Left lobe of liver (tissue), 2 donors: Measurements from ENCODE around the gene ZG16. TPM values are rescaled to one million over a fixed set of nuclear protein-coding genes. Genes with fewer than 3 reads are reported as not detected.
A peak's percentile ranks its signal among the peaks of the same experiment; 100 is the strongest.

Experiments used
- ATAC-seq: fragments of 200-7000 bp; cut with Tn5 transposase; one replicate; pipeline ENCODE4 v1.9.1; 2020; ENCODE audit warnings: mild to moderate bottlenecking, moderate library complexity
- DNase-seq: peaks from one replicate; pipeline ENCODE4 v3.0.0-alpha.2; 2020; ENCODE audit warnings: low spot score
- total RNA-seq: library from RNA; stranded (reverse); gene quantifications from one replicate; pipeline ENCODE4 v1.2.1, GENCODE V29; 2021
- donor health status: DM: no; HTN: no; CAD: no; lungs with moderate emphysema.
- donor health status: DM: no; HTN: yes; CAD: no.

ZG16 gene
- total RNA-seq, 1 donor from 2014 or later = 1.3 TPM

DNA sequence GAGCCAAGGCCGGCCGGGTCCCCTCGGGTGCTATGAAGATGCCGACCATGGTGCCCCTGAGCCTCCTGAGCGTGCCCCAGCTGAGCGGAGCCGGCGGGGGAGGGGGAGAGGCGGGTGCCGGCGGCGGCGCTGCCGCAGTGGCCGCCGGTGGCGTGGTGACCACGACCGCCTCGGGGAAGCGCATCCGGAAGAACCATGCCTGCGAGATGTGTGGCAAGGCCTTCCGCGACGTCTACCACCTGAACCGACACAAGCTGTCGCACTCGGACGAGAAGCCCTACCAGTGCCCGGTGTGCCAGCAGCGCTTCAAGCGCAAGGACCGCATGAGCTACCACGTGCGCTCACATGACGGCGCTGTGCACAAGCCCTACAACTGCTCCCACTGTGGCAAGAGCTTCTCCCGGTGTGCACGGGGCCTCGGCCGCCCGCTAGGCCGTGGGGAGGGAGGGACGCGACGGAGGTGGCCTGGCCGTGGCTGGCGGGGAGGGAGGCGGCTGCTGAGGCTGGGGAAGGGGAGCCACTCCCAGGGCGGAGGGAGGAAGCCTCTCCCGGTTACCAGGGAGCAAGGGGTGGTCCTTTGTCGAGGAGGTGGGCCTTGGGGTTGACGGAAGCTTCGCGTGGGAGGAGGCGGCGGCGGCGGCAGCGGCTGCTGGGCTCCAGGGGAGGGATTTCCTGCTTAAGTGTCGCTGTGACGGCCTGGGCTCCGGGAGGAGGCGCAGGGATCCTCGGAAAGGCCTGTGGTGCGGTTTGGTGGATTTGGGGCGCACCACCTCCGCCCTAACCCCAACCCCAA, 29.6 kb downstream of the ZG16 start:
- DNase-seq = peak; percentile 82
- ATAC-seq = peak; percentile 3

DNA sequence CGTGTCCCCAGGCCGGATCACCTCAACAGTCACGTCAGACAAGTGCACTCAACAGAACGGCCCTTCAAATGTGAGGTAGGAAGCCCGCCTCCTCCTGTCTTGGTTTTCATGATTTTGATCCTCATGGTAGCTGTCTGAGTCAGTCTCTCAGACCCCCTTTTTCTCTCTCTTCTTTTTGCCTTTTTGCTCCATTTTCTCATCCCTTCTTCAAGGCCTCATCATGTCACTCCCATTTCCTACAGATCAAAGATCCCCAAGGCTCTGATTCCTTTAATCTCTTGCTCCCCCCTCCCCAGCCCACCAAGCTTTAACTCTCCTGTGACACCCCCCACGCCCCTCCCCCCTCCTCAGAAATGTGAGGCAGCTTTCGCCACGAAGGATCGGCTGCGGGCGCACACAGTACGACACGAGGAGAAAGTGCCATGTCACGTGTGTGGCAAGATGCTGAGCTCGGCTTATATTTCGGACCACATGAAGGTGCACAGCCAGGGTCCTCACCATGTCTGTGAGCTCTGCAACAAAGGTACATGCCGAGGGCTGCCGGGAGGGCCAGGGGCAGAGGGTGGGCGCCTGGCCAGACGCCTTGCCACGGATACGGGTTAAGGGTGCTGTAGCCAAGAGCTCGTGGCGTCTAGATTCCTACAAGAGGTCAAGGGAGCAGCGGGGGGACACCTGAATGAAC, 30.3 kb downstream of the ZG16 start:
- no peak for ATAC-seq

DNA sequence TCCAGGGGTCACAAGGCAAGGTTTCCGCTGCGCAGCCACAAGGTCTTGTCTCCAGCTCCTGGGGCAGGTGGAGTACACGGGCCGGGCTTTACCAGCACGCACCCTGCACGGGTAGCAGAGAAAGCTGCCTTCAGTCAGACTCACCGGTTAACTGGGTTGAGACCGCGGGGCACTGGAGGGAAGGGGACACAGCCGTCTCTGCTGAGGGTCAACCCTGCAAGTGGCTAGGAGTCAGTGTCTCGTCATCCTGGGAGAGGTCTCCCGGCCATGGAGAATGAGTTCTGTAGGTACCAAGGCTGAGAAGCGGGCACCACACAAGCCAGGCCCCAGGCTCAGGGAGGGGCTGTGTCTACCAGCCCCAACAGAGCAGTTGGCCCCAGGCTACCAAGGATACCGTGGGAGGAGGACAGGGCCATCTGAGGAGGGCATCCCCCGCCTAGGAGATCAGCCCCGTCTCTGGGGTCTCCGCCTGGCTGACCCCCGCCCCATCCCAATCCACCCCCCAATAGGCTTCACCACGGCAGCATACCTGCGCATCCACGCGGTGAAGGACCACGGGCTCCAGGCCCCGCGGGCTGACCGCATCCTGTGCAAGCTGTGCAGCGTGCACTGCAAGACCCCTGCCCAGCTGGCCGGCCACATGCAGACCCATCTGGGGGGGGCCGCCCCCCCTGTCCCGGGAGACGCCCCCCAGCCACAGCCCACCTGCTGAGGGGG, 31.1 kb downstream of the ZG16 start:
- ATAC-seq (no peak), DNase-seq (no peak)

More for the DNA sequence above, 30.3 kb downstream of the ZG16 start:
- peak; percentile 57 for DNase-seq

DNA sequence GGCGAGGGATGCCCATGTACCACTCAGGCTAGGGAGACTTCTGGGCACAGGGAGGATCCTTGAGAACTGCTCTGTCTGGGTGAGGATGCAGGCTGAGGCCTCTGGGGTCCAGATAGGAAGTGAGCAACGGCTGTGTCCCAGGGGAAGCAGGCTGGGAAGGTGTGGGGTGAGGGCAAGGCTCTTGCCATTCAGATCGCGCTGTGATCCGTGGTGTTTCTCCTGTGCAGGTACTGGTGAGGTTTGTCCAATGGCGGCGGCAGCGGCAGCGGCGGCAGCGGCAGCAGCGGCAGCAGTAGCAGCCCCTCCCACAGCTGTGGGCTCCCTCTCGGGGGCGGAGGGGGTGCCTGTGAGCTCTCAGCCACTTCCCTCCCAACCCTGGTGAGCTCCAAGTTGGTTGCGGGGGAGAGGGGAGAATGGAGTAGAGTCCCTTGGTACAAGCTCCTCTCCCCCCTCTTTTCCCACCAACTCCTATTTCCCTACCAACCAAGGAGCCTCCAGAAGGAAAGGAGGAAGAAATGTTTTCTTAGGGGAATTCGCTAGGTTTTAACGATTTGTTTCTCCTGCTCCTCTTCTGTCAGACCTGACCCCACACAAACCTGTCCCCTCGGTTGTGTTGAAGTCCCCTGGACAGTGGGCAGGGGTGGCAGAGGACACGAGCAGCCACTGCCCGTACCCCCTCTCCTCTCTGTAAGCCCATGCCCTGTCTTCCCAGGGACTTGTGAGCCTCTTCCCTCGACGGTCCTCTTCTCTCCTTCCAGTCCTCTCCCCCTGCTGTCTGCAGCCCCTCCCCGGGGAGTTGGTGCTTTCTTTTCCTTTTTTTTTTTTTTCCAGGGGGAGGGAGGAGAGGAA, 32.0 kb downstream of the ZG16 start:
- DNase-seq (no peak), ATAC-seq (no peak)

DNA sequence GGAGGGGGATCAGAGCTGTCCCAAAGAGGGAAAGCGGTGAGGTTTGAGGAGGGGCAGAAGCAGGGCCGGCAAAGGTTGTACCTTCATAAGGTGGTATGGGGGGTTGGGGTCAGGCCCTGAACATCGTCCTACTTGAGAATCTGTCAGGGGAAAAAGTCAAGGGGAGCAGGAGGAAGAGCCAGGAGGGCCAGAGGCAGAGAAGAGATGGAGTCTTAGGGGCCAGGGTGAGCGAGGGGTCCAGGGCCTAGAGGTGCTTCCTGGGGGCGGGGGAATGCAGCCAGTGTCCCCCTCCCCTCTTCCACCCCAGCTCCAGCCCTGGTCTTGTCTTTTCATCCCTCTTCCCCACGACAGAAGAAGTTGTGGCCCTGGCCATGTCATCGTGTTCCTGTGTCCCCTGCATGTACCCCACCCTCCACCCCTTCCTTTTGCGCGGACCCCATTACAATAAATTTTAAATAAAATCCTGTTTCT, 32.7 kb downstream of the ZG16 start:
- DNase-seq = no peak
- no peak for ATAC-seq

DNA sequence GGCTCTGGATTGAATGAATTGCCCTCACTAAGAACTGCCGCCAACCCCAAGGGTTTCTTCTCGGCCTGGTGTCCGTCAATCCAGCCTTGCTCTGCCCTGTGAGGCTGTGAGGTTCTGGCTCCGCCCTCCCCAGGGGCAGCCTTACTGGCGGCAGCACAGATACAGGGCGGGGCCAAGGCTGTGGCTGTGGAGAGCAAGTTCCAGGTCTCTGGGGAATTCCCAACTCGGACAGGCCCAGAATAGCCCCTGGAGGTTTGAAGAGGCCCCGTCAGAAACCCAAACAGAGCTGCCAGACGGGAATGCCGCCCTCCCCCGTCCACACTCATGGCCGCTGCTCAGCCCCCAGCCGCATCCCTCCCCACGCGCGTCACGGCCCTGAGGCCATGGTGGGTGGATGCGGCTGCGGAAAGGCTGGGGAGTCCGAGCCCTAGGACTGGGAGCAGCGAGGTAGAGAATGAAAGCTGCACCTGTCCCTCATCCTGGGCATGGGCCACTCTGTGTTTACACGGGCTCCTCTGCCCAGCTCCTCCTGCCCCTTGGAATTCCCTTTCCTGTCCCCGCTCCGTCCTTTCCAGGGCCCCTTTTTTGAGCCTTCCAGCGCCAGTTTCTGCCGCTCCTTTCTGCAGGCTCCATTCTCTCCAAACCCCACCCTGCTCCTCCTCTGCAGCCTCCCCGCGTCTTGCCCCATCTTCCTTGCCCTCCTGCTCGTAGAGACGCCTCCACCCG, 33.3 kb downstream of the ZG16 start:
- peak; percentile 73 for ATAC-seq
- peak; percentile 94 for DNase-seq

DNA sequence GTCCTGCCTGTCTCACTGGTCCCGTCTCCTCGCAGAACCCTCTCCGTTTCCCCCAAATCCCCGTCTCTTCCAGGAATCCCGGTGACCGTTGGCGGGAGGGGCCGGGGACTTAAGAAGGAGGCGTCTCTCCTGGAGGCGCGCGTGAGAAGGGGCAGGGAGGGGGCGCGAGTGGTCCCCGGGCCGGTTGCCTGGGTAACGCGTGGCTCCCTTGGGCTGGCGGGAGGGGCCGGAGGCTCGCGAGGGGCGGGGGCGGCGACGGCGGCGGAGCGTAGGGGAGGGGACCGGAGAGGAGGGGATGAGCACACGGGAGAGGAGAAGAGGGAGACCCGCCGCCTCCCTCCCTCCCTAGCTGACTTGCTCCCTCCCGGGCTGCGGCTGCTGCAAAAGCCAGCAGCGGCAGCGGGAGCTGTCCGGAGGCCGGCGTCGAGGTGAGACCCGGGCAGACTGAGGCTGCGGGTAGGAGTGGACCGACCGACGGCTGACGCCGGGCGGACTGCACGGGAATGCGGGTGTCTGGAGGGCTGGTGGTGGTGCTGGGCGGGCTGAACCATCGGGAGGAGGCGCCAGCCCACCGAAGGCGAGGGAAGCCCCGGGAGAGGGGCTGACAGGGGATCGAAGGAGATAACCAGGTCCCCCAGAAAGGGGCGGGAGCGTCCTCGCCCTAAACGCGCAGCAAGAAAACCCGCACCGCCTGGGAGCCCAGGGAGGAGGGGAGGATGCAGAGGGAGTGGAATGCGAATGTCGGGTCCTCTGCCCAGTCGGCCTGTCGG, 34.0 kb downstream of the ZG16 start, which contains the start of gene PRRT2:
TSS of gene PRRT2 (plus strand) at position 298 of the 770 bp plus-strand sequence. CDS start 862 bp downstream, outside the sequence.
- DNase-seq (no peak), ATAC-seq (no peak)

DNA sequence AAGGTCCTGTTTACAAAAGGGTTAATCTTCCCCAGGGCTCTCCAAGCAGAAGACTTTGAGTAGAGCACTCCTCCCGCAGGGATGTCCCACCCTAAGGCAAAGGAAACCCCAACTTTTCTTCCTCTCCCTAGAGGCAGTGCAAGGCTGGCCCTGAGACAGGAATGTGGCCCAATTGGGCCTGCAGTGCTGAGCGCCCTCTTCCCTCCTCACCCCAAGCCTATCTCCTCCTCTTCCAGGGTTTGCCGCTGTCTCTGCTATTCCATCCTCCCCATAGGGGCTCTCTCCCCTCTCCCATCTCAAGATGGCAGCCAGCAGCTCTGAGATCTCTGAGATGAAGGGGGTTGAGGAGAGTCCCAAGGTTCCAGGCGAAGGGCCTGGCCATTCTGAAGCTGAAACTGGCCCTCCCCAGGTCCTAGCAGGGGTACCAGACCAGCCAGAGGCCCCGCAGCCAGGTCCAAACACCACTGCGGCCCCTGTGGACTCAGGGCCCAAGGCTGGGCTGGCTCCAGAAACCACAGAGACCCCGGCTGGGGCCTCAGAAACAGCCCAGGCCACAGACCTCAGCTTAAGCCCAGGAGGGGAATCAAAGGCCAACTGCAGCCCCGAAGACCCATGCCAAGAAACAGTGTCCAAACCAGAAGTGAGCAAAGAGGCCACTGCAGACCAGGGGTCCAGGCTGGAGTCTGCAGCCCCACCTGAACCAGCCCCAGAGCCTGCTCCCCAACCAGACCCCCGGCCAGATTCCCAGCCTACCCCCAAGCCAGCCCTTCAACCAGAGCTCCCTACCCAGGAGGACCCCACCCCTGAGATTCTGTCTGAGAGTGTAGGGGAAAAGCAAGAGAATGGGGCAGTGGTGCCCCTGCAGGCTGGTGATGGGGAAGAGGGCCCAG, 34.9 kb downstream of the ZG16 start:
- ATAC-seq (no peak), DNase-seq (no peak)

DNA sequence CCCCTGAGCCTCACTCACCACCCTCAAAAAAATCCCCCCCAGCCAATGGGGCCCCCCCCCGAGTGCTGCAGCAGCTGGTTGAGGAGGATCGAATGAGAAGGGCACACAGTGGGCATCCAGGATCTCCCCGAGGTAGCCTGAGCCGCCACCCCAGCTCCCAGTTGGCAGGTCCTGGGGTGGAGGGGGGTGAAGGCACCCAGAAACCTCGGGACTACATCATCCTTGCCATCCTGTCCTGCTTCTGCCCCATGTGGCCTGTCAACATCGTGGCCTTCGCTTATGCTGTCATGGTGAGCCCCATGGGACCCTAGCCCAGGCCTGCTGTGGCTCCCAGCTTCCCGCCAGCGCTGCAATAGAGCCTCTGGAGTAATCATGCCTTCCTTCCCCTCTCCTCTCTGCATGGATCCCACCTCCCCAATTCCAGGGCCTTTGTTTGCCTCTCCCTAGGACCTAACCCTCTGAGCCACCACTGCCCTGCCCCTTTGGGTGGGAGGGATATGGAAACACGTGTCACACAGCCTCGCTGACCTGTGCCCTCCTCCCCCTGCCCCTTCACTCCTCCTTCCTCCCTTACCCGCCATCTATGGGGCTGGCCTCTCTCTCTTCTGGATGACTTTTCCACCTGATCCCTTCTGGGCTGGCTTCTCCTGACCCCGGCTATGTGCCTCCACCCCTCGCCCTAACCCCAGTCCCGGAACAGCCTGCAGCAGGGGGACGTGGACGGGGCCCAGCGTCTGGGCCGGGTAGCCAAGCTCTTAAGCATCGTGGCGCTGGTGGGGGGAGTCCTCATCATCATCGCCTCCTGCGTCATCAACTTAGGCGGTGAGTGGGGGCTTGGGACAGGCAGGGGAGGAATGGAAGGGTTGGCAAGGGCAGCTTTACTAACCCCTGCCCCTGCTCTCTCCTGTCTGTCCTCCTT, 35.8 kb downstream of the ZG16 start:
- no peak for DNase-seq

DNA sequence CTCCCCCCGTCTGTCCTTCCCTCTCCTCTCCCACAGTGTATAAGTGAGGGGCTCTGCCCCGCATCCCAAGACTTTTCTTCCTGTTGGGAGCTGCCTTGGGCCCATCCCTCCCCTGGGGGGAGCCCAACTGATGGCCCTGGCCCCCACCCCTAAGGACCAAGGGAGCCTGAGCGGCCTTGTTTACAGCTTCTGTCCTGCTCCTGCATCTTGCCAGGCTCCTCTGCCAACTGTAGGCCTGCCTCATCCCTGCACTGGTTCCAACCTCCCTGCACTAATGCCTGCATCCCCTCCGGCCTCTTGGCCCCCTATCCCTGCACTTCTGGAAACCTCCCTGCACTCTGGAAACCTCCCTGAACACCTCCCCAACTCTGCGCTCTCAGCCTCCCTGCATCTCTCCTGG, 36.5 kb downstream of the ZG16 start:
- ATAC-seq (no peak), DNase-seq (no peak)

More for the DNA sequence above, 35.8 kb downstream of the ZG16 start:
- ATAC-seq = no peak

DNA sequence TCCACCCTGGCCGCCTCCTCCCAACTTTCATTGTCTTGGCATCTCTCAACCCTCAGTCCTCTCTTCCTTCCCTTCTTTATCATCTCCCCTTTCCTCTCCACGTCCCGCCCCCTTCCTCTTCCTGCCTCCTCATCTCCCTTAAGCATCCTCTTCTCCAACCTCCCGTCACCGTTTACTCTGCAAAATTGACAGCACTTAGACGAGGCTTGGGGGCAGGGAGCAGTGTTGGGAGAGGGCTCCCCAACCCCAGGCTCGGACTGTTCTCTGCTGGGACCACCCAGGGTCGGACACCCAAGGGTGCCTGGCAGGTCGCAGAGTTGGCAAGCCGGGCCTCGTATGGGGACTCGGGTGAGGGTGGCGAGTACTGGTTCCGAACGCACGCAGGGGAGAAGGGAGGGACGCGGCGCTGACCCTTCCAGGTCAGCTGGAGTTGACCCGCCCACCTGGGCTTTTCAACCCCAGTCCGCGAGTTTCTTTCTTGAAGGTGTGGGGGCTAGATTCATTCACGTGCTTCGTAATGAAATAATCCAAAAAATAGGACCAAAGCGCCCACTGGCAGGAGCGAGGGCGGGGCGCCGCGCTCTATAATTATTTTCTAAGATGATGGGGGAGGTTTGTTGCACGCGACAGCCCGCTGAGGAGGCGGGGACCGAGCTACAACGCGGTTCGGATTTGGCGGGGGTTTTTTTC, 37.1 kb downstream of the ZG16 start:
- DNase-seq (peak; percentile 57), ATAC-seq (no peak)

DNA sequence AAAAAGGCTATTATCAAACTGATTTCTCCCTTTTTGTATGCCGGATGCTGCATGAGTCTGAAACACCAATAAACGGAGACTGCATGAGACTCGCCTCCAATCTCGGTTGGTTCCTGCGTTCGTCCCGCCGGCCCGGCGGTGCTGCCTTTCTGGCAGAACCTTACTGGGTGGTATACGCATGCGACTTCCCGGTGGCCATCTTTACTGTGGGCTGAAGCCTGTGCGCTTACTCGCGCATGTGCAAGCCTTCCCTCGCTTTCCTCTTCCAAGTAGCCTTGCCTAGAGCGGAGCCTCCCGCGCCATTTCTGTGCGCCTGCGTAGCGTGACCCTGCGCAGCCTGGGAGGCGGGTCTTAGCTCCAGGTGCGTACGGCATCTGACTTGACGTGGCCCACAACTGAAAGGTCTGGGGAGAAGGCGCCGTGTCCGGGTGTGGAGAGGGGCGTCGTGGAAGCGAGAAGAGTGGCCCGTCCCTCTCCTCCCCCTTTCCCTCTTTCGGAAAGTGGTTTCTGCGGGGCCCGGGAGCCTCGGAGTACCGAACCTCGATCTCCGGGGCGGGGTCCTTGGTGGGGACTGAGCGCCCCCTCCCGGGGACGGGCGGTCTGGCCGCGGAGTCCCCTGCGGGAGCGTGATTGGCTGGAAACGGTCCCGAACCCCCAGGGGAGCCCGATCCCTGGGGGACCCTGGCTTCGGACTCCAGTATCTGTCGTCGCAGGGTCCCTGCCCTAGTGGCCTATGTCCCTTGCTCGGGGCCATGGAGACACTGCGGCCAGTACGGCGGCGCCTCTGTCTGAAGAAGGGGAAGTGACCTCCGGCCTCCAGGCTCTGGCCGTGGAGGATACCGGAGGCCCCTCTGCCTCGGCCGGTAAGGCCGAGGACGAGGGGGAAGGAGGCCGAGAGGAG, 38.0 kb downstream of the ZG16 start, which contains the start of gene PAGR1:
TSS of gene PAGR1 (plus strand) at position 360 of the 901 bp plus-strand sequence. CDS start at position 734, 374 bp downstream.
- DNase-seq = peak; percentile 99
- peak; percentile 75 for ATAC-seq

DNA sequence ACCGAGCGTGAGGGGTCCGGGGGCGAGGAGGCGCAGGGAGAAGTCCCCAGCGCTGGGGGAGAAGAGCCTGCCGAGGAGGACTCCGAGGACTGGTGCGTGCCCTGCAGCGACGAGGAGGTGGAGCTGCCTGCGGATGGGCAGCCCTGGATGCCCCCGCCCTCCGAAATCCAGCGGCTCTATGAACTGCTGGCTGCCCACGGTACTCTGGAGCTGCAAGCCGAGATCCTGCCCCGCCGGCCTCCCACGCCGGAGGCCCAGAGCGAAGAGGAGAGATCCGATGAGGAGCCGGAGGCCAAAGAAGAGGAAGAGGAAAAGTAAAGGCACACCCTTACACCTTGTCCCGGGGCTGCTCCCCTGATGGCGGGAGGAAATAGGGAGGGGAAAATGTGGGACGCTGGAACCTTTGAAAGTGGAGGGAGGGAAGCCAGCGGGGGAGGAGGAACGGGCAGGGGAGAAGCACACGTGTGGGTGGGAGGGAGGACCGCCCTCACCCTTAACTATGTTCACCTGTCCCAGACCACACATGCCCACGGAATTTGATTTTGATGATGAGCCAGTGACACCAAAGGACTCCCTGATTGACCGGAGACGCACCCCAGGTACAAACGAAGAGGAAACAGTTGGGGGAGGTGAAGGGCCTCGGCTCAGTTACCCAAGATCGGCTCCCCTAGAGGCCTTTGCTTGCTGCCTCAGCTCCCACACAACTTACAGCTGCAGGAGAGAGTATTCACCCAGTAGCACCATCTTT, 38.8 kb downstream of the ZG16 start:
- DNase-seq (peak; percentile 79), ATAC-seq (peak; percentile 69)

DNA sequence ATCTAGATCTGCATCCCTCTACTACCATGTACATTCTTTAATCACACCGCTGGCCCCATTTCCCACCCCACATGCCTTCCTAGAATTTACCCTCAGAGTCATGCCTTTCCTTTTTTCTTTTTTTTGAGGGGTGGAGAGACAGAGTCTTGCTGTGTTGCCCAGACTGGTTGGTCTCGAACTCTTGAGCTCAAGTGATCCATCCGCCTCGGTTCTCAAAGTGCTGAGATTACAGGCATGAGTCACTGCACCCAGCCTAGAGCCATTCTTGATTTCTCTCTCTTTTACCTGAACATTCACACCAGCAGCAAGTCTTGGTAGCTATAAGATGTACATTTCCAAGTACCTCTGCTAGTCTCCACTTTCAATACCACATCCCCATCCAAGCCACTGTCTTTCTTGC, 40.0 kb downstream of the ZG16 start:
- no peak for ATAC-seq
- no peak for DNase-seq
